Stimulated activated CD8-positive, alpha-beta memory T cell treated with anti-CD3 and anti-CD28 coated beads, Interleukin-4, amount 100 ng/mL, for 48 hours (primary cell): Measurements from ENCODE around the gene KRTAP12-2.
"Not testable (repeated sequence)": the region's sequence is repeated elsewhere in the genome, so short reads cannot be mapped to it uniquely, and the experiment has no call there.

Experiments used
- DNase-seq: peaks from one replicate; pipeline ENCODE4 v3.0.0-alpha.2; 2020

KRTAP12-2 gene

DNA sequence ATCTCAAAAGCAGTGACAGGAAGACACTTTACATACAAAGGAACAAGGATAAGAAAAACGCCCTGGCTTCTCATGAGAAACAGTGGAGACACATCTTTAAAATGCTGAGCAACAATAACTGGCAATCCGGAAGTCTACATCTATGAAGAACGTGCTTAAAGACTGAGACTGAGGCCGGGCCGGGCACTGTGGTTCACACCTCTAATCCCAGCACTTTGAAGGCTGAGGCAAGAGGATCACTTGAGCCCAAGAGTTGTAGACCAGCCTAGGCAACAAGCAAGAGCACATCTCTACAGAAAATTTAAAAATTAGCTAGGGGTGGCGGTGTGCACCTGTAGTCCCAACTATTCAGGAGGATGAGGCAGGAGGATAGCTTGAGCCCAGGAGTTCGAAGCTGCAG is 17.4 kb upstream of the KRTAP12-2 start:
- DNase-seq: no peak

DNA sequence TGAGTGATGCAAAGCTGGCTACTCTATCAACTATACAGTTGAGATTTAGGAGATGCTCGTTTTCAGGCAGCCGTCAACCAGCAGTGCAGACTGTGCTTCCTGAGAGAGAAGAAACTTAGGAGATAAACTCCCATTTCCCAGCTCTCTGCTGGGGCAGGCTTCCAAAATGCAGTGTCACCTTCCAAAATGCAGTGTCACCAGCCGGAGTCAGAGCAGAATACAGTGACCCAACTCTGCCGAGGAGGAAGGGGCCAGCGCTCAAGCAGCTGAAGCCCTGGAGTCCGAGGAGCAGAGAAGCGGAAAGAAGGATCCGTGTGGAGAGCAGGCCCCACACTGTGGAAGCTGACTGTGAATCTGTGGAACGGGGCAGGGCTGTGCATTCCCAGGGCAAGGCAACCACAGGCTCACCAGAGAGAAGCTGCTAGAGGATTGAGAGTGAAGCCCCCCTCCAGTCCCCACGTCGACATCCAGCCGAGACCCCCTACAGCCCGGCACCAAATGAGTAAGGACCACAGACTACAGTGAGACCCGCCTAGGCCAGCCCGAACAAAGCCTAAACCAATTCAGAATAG is 15.9 kb upstream of the KRTAP12-2 start:
- no peak for DNase-seq

DNA sequence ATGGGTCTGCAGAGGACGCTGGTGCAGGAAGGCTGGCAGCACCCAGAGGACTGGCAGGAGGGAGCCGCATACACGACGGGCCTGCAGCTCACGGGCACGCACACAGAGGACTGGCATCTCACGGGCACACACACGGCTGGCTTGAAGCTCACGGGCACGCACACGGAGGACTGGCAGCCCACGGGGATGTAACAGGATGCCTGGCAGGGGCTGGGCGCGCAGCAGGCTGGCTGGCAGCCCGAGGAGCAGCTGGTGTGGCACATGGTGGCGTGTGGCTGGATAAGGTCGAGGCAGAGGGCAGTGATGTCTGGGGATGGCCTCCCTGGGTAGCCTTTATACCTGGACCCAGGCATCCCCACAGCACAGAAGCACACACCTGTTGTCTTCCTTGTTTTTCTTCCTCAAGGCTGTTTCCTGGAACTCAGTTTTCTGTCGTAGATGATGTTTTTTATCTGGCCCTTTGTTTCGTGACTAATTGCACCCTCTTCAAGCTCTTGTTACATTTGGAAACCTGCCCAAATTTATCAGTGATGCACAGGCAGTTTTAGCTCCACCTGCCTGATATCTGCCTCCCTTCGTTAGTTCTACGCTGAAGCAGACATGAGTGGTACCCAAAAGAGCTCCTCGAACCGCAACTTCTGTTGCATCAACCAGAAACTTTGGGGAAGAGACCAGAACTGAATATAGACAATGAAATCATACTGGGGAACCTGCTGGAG is 15.3 kb upstream of the KRTAP12-2 start, which contains the start of gene KRTAP12-1:
KRTAP12-1 (minus strand) TSS at position 303 of the 719 bp plus-strand sequence; CDS start at position 263, 40 bp downstream.
- DNase-seq: no peak

DNA sequence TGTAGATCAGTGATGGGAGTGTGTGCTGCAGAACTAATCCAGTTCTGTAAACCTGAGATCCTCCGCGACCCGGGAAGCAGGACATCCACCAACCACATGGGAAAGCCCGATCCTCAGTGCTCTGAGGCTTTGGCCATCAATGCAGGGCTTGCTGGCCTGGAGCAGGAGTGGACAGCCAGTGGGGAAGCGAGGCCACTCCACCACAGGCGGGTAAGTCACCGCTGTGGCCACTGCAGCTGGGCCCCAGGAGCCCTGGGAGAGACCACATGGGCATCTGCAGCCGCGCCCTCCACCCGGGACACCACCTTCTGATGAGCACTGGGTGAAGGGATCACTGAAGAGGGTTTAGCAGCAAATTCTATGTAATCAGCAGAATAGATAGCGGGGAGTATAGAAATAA is 14.4 kb upstream of the KRTAP12-2 start:
- no peak for DNase-seq

DNA sequence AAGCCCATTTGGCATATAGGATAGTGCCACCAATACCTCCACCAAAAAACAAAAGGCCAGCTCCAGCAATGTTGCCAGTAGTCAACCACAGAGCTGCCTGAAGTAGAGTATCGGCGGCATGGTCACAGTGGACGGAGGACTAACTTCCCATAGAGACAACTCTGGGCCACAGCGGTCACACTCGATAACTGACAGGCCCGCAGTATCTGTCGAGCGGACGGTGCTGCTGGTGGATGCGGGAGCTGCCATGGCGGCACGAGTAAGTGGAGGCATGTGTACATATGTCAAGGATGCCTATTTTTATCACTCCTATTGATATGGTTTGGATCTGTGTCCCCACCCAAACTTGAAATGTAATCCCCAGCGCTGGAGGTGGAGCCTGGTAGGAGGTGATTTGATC is 11.2 kb upstream of the KRTAP12-2 start:
- DNase-seq: no peak

- DNase-seq: no peak
These were observed 5.2 kb upstream of the KRTAP12-2 start for GRCh38 chr21:44671911-44672310.

DNA sequence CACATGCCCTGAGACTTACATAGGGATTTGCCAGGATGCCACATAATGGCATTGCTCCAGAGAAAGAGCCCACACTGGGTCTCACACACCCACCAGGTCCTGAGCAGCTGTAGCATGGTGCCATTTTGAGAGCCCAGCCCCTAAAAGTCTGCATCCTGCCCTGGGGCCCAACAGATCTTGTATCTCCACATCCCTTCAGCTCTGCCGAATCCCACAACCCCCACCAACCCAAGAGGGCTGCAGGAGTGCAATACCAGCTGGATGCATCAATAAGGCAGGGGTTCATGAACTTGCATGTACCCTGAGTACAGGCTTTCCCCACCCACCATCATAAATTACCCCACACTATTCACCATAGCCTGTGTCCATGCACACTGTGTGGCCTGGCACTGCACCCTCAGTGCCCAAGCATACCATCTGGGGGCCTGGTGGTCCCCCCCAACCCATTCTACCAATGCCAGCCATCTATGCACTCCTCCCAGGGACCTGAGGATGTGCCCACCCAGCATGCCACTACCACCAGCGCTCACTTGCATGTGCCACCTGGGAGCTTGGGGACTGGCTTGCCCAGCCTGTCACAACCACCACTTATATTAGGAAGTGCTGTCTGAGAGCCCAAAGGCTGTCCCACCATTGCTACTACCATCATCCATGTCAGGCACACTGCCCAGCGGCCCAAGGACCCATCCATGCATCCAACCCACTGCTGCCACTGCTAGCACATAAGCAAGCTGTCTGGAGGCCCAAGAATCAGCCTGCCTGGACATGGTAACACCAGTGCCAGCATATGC is 4.1 kb upstream of the KRTAP12-2 start:
- no peak for DNase-seq

DNA sequence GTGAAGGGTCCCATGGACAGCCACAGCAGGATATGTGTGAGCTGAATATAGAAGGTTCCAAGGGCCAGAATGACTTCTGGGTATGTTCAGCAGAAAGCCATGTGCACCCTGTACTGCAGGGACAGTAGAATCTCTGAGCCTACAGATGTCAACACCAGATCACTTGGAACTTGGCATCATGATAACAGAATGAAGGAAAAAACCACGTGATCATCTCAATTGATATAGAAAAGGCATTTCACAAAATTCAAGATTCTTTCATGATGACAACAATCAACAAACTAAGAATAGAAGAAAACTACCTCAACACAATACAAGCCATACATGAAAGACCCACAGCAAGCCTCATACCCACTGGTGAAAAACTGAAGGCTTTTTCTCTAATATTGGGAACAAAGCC is 885 bp upstream of the KRTAP12-2 start:
- no peak for DNase-seq

- DNase-seq: no peak
These were observed 2.0 kb downstream of the KRTAP12-2 start for GRCh38 chr21:44664691-44665090.

GRCh38 chr21:44661567-44661966 is 5.2 kb downstream of the KRTAP12-2 start:
- DNase-seq: not testable (repeated sequence)

GRCh38 chr21:44658913-44659595 is 7.7 kb downstream of the KRTAP12-2 start:
- no peak for DNase-seq

- DNase-seq: no peak
These were observed 8.2 kb downstream of the KRTAP12-2 start for GRCh38 chr21:44658541-44658910.

- no peak for DNase-seq
These were observed 8.8 kb downstream of the KRTAP12-2 start, which contains the start of gene KRTAP12-3 for GRCh38 chr21:44657635-44658540. TSS of gene KRTAP12-3 (plus strand) at chr21:44657932. CDS start at chr21:44657980, 48 bp downstream.

- DNase-seq: no peak
These were observed 9.9 kb downstream of the KRTAP12-2 start for GRCh38 chr21:44656868-44657267.

DNA sequence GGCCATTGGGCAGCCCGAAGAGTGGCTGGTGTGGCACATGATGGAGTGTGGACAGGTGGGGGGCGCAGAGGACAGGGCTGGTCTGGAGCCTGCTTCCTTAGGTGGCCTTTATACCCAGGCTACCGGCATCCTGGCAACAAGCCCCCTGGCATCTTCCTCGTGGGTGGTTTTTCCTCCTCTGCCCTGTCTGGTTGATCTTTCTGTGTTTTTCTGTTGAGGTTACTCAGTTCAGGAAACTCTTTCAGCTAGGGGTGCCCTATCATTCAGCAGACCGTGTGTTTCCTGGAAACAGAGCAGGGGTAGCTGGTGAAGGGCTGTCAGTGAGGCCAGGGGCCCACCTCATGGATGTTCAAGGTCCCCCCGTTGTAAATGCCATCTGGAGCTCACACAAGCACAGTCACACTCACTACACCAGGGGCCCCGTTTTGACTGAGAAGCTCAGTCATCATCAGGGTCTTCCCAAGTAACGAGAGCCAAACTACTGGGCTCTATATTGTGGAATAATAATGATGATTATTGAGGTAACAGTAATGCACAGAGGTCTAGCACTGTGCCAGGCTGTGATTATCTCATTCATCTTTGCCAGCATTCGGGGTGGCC is 12.1 kb downstream of the KRTAP12-2 start, which contains the start of gene KRTAP12-4:
KRTAP12-4 (minus strand) TSS at position 84 of the 600 bp plus-strand sequence; CDS start at position 39, 45 bp downstream.
- DNase-seq: no peak

DNA sequence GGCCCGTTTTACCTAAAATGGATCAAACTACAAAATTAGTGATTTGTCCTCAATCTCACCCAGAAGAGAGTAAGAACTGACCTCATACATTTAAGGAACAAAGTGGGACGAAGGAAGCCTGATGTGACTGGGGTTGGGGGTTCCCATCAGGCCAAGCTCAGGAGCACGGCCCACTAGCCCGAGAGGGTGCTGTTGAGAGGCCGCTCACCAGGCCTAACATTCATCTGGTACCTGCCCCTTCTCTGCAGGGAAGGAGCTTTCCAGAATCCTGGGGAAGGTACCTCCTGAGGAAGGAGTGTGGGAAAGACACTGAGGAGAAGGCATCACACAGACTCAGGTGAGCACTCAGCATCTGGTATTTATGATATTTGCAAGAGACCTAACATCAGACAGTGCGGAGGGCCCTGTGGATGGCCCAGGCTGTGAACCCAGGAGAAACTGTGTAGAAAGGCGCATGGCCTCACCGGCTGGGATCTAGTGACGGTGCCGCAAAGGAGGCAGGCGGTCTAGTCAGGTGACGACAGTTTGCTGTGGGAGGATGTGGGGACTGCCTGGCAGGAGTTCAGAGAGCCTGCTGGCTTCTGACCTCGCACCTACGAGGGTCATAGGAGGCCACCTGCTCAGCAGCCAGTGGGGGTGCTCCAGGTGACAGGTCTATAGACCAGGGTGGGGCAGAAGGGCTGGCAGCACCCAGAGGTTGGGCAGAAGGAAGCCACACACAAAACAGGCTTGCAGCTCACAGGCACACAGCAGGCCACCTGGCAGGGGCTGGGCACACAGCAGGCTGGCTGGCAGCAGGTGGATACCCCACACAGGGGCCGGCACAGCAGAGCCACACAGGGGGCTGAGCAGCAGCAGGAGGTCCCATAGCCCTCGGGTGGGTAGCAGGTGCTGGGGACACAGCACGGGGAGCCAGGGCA is 12.8 kb downstream of the KRTAP12-2 start:
- DNase-seq: no peak

GRCh38 chr21:44653123-44653522 is 13.6 kb downstream of the KRTAP12-2 start:
- no peak for DNase-seq

DNA sequence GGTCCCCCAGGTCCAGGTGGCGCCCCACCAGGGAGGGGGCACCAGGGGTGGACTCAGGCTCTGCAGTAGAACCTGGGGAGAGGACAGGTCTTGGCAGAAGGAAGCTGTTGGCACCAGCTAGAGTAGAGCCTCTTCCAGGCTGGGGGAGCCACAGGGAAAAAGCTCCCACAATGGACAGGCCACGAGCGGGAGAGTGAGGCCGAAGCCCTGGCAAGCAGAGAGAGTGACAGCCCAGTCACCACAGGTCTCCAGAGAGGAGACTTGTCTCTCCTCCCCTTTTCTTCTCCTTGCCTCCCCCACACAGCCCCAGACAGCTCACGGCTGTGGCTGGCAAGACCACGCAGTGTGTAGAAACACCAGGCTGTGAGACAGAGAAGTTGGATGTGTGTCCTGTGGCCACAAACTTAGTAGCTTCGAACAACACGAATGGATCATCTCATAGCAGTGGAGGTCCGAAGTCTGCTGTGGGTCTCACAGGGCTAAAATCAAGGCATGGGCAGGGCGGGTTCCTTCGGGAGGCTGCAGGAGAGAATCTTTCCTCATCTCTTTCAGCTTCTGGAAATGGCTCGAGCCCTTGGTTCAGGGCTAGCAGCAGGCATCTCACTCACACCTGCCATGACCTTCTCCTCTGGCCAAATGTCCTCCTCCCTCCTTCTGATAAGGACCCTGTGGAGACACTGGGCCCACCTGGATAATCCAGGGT is 15.6 kb downstream of the KRTAP12-2 start:
- DNase-seq: no peak

- no peak for DNase-seq
These were observed 16.3 kb downstream of the KRTAP12-2 start for GRCh38 chr21:44650265-44650972.
